Inferior parietal cortex (tissue), 1 donor: ENCODE measurements around the gene COL16A1.
"Not testable (repeated sequence)": the region's sequence is repeated elsewhere in the genome, so short reads cannot be mapped to it uniquely, and the experiment has no call there.

ENCODE experiments used
- DNase-seq: peaks from one replicate; pipeline ENCODE4 v3.0.0-alpha.2; 2016; ENCODE audit errors: extremely low spot score

Gene COL16A1

DNA sequence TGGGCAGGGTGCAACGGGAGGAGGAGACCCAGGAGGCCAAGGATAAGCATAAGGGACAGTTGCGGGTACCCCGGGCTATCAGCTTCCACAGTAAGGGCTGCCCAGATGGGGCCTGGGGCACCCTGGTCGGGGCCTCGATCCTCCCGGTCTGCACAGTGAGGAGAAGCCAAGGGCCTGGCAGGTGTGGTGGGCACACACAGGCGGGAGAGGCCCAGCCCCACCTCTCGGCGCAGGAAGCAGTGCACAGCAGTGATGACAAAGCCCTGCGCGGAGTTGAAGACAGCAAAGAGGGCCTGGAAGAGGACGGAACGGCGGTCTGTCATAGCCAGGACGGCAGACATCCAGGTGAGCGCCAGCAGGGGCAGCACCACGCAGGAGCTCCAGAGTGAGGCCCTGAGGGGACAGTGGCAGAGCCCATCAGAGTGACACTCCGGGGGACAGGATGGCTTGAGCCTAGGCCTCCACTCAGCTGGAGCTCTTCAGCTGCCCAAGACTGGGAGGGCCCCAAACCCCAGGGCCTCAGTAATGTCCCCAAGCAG lies 29.0 kb upstream of the COL16A1 start:
- DNase-seq: no peak

DNA sequence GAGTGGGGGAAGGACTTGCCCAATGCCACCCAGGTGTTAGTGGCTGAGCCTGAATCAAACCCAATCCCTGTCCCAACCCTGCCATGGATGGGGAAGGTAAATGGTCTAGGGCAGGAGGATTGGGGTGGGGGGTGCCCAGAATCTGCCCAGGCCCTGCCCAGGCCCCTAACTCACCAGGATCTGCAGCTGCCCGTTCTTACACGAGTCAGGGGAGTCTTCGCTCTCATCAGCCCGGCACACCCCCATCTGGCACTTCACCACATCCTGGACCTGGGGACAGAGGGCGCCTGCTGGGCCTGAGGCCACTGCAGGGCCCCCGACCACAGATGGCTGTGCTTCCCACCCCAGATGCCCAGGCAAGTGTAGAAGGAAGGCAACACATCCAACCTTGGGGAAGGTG lies 28.5 kb upstream of the COL16A1 start:
- no peak for DNase-seq

DNA sequence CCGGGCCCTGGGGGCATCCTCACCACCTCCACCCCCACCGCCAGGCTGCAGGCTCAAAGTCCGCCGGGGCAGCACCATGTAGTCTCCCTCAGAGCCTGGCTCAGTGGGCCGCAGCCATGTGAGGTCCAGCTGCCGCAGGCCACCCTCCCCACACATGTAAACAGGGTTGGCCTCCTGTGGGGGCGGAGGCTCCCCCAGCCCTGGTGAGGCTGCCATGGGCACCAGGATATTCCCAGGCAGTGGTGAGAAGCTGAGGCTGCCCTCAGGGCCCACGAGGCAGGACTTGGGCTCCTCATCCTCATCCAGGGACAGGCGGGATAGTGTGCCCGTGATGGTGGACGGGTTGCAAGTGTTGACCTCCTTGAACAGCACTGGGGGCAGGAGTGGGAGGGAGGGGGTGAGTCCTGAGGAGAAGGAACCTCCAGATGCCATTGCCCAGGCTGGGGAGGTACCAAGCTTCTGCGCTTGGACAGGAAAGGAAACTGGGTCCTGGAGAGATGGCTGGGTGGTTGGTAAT lies 27.3 kb upstream of the COL16A1 start:
- DNase-seq: no peak

DNA sequence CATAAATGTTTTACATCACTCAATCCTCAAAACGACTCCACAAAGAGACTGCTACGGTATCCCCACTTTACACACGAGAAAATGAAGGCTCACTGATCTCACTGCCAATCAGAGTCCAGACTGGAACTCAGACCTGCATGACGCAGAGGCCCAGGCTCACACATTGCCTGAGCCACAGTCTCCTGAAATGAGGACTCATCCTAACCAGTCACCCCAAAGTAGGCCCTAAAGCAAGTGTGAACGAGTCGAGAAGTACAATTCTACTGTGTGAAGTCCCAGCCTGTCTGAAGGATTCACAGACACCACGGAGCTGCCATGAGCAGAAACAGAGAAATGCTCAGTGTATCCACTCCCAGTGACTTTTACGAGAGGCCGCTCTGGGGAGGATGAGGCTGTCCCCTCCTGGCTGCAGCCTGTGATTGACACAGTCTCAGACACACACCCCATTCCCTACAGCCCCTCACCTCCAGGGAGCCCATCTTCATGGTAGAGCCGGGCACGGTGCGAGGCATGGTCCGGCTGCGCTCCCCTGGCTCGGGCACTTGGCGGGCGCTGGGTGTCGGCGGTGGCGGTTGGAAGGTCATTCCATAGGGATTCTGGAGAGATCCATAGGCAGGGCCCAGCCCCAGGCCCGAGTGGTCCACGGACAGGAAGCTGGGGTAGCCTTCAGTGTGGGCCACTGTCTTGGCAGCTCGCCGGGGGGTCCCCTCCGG lies 26.7 kb upstream of the COL16A1 start:
- no peak for DNase-seq

DNA sequence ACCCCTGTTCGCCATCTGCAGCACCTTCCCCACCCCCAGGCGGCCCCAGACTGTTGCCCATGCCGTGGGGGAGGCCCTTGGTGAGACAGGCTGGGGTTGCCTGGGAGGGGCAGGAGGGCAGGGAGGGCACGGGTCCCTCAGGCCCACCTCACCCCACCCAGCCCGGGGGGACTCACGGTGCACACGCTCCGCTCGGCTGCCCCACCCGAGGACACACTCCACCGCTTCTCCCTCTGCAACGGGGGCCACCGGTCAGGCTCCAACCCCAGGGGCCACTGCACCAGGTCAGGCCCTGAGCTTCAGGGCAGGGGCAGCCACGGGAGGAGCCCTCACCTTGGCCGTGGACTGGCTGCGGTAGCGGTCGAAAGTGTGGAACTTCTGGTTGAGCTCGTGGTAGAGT lies 24.0 kb upstream of the COL16A1 start:
- DNase-seq: no peak

DNA sequence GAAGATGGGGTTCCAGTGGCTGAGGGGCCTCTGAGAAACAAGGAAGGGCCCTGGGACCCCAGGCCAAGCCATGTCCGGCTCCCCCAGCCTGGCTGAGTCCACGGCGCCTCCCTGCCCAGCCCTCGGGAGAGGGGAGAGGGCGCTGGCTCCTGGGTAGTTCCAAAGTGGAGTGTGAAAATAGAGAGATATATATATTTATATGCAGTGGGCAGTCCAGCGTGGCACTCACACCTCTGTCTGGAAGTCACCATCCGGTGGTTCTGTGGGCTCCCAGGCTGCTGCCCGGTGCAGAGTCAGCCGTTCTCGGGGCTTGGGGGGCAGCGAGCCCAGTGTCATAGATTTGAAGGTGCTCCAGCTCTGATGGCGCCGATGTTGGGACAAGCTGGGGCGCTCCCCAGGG lies 23.4 kb upstream of the COL16A1 start:
- DNase-seq: no peak

DNA sequence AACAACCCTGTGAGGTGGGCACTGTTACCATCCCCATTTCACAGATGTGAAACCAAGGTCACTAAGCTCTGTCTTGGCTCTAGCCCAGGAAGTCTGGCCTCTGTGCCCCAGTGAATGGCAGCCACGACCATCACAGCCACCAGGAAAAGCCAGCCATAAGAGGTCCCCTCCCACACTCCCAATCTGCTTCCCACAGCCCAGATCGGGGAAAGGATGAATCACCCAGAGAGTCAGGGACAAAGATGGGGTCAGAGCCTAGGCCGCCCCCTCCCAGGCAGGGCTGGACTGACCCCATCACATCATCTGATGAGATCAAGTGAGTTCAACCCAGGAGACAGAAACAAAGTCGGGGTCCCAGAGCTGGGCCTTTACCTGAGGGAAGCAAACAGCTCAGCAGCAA lies 22.9 kb upstream of the COL16A1 start:
- DNase-seq: no peak

DNA sequence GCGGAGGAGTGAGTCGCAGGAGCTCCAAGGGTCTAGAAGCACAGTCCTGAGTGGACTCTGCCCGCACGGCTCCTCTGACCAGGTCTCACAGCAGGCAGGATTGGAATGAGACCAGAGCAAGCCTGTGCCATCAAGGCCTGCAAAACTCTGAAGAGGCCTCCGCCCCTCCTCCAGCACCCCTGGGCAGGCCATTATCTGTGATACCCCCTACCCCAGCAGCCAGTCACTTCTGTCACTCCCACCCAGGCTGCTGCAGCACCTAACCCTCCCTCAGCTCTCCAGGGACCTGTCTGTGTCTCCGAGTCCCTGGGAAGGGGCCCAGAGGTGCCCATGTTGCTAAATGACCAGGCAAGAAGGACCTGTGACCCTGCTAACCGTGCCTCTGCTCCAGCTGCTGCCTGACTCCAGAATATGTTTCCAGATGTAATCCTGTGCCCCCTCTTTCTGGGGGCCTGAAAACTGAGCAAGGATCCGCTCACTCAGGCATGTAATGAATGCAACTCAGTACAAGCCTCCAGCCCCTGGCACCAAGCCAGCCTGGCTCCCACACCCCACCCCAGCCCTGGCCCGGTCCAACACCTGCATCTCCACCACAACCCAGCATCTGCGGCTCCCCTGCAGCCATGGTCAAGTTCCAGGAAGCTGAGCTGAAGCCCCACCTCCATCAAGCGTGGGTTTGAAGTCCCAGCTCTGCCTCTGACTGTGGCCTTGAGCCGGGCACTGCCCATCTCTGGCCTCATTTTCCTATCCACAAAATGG lies 22.1 kb upstream of the COL16A1 start:
- no peak for DNase-seq

DNA sequence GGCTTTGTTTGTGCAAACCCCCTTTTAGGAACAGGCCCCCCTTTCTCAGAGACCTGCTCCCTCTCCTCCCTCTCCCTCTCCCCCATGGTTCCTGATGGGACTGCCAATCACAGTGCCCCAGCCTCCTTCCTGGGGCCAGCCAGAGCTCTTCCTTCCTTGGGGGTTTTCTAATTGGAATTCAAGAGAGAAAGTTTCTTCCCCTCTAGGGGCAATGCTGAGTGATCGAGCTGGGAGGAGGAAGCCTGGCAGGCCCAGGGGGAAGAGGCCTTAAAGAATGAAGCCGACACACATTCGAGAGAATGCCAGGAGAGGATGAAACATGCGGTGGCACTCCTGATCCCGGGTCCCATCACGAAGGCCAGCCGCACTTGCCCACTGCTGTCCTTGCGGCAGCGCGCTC lies 21.3 kb upstream of the COL16A1 start:
- DNase-seq: no peak

DNA sequence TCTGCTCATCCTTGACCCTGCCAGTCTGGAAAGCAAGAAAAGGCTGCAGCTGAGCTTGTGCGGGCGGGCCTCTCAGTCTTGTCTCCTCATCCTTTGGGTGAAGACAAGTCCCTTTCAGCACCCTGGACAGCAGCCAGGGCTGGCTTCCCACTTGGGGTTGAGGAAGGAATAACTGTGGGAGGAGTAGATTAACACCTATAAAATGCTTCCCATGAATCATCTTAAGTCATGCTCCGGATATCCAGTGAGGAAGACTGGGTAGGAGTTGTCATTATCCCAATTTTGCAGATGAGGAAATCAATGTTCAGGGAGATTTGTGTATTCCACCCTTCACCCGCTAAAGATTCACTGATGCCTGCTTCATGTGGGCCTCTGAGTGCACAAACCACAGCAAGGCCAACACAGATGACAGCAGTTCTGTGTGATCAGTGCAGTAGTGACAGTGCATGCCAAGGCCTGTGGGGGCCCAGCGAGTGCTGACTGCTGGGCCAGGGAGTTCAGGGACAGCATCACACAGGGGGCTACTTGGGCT lies 20.1 kb upstream of the COL16A1 start:
- DNase-seq: peak; percentile 73

DNA sequence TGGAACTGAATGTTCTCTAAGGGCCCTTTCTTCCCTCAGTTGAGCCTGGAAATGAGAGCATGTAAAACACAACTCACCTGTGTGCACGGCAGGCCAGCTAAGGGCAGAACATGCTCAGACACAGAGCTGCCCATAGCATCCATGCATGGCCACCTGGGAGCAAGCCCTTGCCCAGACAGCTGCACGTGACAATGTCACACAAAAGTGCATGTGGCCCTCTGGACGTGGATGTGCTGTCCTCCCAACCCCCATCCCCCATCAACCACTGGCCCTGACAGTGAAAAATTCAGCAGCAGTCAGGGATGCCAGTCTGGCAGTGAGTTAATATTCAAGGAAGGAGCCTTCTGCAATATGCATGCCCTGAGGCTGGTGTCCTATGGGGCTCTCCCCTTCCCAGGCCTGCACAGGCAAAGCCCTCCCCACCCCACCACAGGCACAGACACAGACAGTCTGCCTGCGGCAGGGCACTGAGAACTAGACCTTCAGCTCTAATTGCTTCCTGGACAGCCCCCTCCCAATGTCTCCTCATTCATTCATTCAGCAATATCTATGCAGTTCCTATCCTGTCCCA lies 14.6 kb upstream of the COL16A1 start:
- no peak for DNase-seq

DNA sequence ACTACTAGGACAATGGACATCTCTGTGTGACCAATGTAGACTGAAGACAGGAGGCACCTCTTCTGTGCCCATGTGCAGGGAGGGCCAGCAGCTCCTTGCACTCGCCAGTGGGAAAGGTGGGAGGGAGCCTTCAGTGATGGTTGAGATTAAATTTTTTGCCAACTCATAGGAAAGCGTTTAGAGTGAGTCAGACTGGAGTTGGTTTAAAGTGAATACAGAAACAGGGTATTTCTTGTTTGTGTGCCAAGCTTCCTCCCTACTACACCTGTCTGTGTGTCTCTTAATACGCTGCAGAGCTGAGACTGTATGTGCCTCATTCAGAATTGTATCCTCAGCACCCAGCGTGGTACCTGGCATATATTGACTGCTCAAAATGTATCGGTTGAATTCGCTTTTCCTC lies 13.5 kb upstream of the COL16A1 start:
- DNase-seq: no peak

DNA sequence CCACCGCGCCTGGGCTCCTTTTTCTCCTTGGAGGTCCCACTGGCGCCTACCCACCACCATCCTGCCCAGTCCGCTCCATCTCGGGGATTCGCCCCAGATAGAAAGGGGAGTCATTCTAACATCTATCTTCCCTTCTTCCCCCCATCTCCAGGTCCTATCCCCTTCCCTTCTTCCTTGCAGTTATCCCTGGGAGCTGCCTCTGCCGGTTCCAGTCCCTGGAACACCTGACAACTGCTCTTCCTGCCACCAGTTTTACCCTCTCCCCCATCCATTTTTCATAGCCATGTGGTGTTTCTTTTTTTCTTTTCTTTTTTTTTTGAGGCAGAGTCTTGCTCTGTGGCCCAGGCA lies 12.0 kb upstream of the COL16A1 start:
- no peak for DNase-seq

DNA sequence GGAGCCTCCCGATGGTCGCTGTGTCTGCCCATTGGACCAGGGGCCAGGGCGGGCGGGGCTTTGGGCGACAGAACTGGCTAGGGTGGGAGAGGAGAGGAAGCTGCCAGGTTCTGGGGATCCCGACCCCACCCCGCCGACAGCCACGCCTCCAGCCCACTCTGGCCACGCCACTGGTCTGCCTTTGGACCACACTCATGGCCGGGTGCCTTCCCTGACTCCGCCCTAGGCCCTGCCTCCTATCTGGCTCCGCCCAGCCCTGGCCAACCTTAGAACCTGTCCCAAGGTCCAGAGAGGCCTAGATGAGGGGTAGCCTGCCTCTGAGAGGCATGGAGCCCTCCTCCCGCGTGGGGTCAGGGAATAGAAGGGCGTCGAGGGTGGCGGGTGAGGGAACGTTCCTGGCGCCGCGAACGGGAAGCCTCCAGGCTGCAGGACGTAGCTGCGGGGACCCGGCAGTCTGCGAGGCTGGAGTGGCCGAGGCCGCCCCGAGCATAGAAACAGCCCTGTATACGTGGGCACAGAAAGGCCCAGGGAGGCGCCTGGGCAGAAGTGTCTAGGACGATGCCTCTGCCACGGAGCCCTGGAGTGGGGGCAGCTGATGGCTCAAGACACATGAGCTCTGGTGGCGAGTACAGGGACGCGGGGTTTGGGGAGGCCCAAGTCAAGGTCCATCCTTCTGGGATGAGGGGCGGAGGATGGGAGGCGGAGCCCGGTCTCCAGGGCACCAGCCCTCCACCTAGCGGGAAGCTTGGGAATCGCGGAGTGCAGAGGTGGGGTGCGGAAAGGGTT lies 11.5 kb upstream of the COL16A1 start:
- DNase-seq: peak; percentile 65

DNA sequence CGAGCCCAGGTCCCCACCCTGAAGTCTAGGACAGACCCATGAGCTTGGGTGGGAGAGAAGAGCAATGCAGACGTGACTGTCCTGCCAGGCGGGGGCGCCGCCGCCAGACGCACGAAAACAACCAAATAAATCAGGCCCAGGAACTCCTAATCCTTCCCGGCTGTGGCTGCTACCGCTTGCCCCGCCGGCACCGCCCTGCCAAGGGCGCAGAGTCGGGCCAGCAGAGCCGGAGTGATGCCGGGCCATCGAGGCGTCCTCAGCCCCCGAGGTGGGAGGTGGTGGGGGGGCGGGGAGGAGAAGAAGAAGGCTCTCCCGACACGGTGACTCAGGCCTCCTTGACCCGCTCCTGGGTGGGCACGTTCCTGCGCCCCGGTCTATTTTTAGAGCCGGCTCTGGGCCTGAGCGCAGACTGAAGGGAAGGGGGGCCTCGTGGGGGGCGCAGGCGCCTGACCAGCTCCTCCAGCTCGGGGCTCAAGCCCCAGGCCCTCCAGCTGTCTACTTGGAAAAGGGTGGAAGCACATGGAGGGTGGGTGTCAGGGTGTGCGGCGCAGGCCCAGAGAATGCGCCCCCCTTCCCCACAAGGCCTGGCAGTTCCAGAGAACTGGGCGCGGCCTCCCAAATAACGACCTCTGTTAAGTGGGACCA lies 10.7 kb upstream of the COL16A1 start:
- DNase-seq: no peak

DNA sequence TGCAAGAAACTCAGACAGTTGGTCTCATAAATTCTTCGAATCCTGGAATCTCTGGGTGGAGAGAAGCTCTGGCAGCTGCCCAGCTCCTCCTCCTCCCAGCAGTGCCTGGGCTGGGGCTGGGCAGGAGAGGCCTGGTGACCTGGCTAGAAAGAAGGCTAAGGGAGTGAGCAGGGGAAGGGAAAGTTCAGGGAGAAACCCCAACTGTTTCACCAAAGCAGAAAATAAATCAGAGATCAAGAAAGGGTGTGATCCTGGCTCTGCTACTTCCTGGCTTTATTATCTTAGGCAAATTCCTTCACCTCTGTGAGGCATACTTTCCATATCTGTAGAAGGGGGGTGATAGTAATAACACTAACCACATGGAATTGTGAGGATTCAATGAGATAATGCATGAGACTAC lies 8.8 kb upstream of the COL16A1 start:
- DNase-seq: no peak

DNA sequence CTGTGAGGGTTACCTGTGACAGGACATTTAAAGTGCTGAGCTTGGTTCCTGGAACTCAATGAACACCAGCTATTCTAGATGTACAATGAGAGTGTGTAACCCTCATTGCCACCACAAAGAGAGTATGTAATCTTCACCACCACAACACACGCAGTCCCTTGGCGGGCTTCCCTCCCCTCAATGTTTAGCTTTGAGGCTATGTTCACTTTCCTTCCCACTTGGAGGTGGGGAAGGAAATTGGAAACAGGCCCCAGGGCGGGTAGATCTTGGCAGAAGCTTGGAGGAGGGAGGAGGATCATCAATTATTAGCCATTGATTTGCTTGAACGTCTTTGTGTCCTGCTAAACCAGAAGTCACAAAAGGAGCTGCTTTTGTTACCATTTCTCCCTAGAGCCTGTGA lies 8.3 kb upstream of the COL16A1 start:
- DNase-seq: no peak

DNA sequence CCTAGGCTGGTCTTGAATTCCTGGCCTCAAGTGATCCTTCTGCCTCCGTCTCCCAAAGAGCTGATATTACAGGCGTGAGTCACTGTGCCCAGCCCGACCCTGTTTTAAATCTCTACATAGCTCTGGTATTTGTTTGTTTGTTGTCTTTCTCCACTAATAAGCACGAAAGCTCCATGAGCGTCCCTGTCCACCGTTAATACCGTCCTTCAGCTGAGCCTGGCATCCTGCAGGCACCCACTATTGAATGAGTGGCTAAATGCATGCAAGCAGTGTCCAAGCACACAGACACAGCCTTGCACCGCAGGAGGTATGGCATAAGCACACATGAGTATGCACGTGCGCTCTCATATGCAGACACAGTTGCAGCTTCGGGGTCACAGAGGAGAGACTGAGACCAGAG lies 4.5 kb upstream of the COL16A1 start:
- DNase-seq: no peak

DNA sequence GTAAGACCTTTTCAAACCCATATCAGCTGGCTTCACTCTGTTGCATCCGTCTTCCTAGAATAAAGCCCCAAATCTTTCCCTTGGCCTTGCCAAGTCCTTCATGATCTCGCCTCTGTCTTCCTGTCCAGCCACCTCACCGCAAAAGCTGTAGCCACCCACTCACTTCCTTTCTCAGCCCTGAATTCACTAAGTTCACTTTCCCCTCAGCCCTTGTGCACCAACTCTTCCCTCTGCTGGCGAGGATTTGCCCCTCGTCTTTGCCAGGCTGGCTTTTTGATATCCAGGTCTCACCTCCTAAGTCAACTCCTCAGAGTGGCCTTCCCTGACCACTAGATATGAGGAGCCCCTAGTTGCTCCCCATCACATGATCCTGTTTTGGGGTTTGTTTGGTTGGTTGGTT lies 3.9 kb upstream of the COL16A1 start:
- no peak for DNase-seq

DNA sequence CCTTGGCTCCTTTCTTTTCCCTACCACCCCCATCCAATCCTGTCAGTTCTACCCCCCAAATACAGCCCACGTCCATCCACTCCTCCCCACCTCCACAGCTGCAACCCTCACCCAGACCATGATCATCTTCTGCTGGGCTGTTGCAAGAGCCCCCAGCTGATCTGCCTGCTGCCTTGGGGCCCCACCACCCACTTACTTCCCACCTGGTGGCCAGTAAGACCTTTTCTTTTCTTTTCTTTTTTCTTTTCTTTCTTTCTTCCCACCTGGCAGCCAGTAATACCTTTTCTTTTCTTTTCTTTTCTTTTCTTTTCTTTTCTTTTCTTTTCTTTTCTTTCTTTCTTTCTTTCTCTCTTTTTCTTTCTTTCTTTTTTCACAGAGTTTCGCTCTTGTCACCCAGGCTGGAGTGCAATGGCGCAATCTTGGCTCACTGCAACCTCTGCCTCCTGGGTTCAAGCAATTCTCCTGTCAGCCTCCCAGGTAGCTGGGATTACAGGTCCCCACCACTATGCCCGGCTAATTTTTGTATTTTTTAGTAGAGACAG lies 3.3 kb upstream of the COL16A1 start:
- DNase-seq: not testable (repeated sequence)
